ENCODE measurements around the gene CUEDC2. TPM values are rescaled to one million over a fixed set of nuclear protein-coding genes. Genes with fewer than 3 reads are reported as not detected.
"Not testable (repeated sequence)": the region's sequence is repeated elsewhere in the genome, so short reads cannot be mapped to it uniquely, and the experiment has no call there.

Gene CUEDC2
- total RNA-seq, 4 donors from 2014 or later, result 5.2 to 35.2 (median 33.5) TPM

DNA sequence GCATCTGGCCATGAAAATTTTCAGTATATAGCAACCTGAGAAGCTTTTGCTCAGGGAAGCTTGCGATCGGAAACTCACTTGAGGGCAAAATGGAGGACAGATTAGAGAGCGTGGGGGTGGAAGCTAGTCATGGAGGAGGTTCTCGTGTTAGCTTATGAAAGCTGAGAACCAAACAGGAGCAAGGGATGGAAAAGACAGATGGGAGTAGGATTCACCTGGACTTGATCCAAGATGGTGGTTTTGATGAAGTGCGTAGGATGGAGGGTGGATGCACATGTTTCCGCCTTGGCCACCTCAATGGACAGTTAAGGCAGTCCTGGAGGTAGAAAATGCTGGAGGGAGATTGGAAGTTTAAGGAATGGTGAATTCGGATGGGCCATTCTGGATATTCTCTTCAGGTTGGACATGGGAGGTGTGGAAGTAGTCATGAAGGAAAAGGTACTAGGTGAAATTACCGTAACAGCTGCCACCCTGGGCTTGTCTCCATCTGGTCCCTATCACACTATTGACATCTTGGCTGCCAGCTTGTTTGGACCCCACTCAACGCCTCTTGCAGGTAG is 25.3 kb upstream of the CUEDC2 start:
- peaks cover 11 to 22% (median 15%) of the 10 kb centered on the region in 4 donors for H3K4me1 ChIP-seq
- no peaks in the 10 kb centered on the region for H3K27me3 ChIP-seq
- in situ Hi-C loops (cut with MboI; ENCODE audit: low pct_ligation_motif_present in 1 of 4, low pct_unique_long_range_greater_than_20kb in 1 of 4, low sequenced_read_pairs in 3 of 4) (no loop called here), intact Hi-C loops (cut with DNase I; ENCODE audit: low total_unique reads) (no loop called here)
- DNase-seq, result no peak
- TF ChIP-seq POLR2A (IDR thresholded peaks at IDR 0.05), result no peak
- TF ChIP-seq, protein P1, sequence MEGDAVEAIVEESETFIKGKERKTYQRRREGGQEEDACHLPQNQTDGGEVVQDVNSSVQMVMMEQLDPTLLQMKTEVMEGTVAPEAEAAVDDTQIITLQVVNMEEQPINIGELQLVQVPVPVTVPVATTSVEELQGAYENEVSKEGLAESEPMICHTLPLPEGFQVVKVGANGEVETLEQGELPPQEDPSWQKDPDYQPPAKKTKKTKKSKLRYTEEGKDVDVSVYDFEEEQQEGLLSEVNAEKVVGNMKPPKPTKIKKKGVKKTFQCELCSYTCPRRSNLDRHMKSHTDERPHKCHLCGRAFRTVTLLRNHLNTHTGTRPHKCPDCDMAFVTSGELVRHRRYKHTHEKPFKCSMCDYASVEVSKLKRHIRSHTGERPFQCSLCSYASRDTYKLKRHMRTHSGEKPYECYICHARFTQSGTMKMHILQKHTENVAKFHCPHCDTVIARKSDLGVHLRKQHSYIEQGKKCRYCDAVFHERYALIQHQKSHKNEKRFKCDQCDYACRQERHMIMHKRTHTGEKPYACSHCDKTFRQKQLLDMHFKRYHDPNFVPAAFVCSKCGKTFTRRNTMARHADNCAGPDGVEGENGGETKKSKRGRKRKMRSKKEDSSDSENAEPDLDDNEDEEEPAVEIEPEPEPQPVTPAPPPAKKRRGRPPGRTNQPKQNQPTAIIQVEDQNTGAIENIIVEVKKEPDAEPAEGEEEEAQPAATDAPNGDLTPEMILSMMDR (IDR thresholded peaks at IDR 0.05), result no peak
- no peak for TF ChIP-seq EP300 (IDR thresholded peaks at IDR 0.05; ENCODE audit: low read depth)
- no peak for TF ChIP-seq POLR2AphosphoS5 (IDR thresholded peaks at IDR 0.05)
- WGBS, 2 donors (ENCODE audit: low coverage in 1 of 2), result 84 to 85% methylated on average over 7 to 9 of the region's 9 CpGs
- H3K4me3 ChIP-seq, result no peak overlapping the region
- H3K9me3 ChIP-seq, result no peaks in the 10 kb centered on the region
- no peak overlapping the region for H3K27ac ChIP-seq
- no peaks in the 10 kb centered on the region for H3K36me3 ChIP-seq

DNA sequence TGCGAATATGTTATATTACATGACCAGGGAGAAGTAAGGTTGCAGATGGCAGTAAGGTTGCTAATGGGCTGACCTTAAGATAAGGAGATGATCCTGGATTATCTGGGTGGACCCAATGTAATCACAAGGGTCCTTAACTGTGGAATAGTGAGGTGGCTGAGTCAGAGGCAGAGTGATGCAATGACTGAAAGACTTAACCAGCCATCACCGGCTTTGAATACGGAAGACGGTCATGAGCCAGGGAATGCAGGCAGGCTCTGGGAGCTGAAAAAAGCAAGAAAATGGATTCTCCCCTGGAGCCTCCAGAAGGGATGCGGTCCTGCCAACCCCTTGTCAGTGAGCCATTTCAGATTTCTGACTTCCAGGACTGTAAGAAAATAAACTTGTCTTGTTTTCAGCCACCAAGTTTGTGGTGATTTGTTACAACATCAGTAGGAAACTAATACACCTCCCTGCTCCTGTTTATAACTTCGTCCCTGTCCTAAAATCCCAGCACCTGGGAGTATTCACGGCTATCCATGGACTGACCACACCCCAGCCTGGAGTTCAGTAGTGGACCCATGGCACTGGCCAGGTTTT is 23.6 kb upstream of the CUEDC2 start:
- no peak overlapping the region for H3K4me3 ChIP-seq
- in situ Hi-C loops (cut with MboI; ENCODE audit: low pct_ligation_motif_present in 1 of 4, low pct_unique_long_range_greater_than_20kb in 1 of 4, low sequenced_read_pairs in 3 of 4) (no loop called here), intact Hi-C loops (cut with DNase I; ENCODE audit: low total_unique reads) (no loop called here)
- peaks cover 0 to 17% (median 11%) of the 10 kb centered on the region in 4 donors for H3K4me1 ChIP-seq
- TF ChIP-seq POLR2AphosphoS5 (IDR thresholded peaks at IDR 0.05), result no peak
- TF ChIP-seq POLR2A (IDR thresholded peaks at IDR 0.05), result no peak
- TF ChIP-seq, protein P1 (IDR thresholded peaks at IDR 0.05), result no peak
- TF ChIP-seq EP300 (IDR thresholded peaks at IDR 0.05; ENCODE audit: low read depth), result no peak
- no peaks in the 10 kb centered on the region for H3K36me3 ChIP-seq
- WGBS, 2 donors (ENCODE audit: low coverage in 1 of 2), result 81 to 100% methylated on average over 2 to 7 of the region's 7 CpGs
- no peaks in the 10 kb centered on the region for H3K27me3 ChIP-seq
- no peak overlapping the region for H3K27ac ChIP-seq
- no peaks in the 10 kb centered on the region for H3K9me3 ChIP-seq
- DNase-seq, result peak; percentile 28

DNA sequence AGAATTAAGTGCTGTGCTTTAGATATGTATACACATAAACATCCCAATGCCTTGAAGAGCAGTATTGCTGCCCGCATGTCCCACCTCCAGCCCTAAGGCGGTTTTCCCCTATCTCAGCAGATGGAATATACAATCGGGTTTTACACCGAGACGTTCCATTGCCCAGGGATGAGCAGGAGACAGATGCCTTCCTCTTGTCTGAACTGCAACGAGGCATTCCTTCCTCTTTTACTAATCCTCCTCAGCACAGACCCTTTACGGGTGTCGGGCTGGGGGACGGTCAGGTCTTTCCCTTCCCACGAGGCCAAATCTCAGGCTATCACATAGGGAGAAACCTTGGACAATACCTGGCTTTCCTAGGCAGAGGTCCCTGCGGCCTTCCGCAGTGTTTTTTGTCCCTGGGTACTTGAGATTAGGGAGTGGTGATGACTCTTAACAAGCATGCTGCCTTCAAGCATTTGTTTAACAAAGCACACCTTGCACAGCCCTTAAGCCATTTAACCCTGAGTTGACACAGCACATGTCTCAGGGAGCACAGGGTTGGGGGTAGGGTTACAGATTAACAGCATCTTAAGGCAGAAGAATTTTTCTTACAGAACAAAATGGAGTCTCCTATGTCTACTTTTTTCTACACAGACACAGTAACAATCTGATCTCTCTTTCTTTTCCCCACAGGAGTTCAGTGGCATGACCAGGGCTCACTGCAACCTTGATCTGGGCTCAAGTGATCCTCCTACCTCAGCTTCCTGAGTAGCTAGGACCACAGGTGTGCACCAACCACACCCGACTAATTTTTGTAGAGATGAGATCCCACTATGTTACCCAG is 22.5 kb upstream of the CUEDC2 start:
- H3K27ac ChIP-seq; H3K27me3 ChIP-seq; H3K36me3 ChIP-seq; DNase-seq; H3K4me3 ChIP-seq; intact Hi-C loops (cut with DNase I; ENCODE audit: low total_unique reads); in situ Hi-C loops (cut with MboI; ENCODE audit: low pct_ligation_motif_present in 1 of 4, low pct_unique_long_range_greater_than_20kb in 1 of 4, low sequenced_read_pairs in 3 of 4); H3K9me3 ChIP-seq: not testable (repeated sequence)
- H3K4me1 ChIP-seq, result peaks cover 0 to 13% (median 7%) of the 10 kb centered on the region in 4 donors
- WGBS, 2 donors (ENCODE audit: low coverage in 1 of 2), result 82 to 100% methylated on average over 2 to 13 of the region's 13 CpGs

DNA sequence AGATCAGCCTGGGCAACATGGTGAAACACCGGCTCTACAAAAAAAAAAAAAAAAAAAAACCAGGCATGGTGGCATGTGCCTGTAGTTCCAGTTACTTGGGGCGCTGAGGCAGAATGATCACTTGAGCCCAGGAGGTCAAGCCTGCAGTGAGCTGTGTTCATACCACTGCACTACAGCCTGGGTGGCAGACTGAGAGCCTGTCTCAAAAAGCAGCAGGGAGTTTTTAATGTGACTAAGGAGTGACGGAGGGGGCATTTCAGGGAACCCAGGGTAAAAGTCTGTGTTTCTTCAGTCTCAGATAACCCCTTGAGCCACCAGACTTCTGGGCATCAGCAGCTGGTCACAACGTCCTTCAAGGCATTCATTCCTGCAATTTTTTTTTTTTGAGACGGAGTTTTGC is 21.1 kb upstream of the CUEDC2 start:
- Histone ChIP-seq H3K36me3 (no peaks in the 10 kb centered on the region), H3K27me3 (no peaks in the 10 kb centered on the region), H3K4me1 (peaks cover 4 to 16% (median 9%) of the 10 kb centered on the region in 4 donors), H3K4me3 (no peak overlapping the region), H3K9me3 (no peaks in the 10 kb centered on the region), H3K27ac (peak overlapping the region; percentile 22 to 58 (median 37))
- intact Hi-C loops (cut with DNase I; ENCODE audit: low total_unique reads), result no loop called here
- TF ChIP-seq EP300 (IDR thresholded peaks at IDR 0.05; ENCODE audit: low read depth) (no peak), POLR2AphosphoS5 (IDR thresholded peaks at IDR 0.05) (no peak), POLR2A (IDR thresholded peaks at IDR 0.05) (no peak)
- TF ChIP-seq, protein P1 (IDR thresholded peaks at IDR 0.05), result no peak
- 80 to 87% methylated on average over 5 of the region's 5 CpGs for WGBS, 2 donors (ENCODE audit: low coverage in 1 of 2)
- in situ Hi-C loops (cut with MboI; ENCODE audit: low pct_ligation_motif_present in 1 of 4, low pct_unique_long_range_greater_than_20kb in 1 of 4, low sequenced_read_pairs in 3 of 4), result no loop called here
- no peak for DNase-seq

Data from transverse colon (tissue), 4 donors.